Adrenal gland (tissue), 5 donors: Measurements from ENCODE around the gene DSCAML1.

Experiments
- POLR2A ChIP-seq, 2 donors: fragments of 450-650 bp; IDR thresholded peaks; one replicate each; pipeline ENCODE4 v1.6.1; 2017; ENCODE audit warnings: antibody characterized with exemption in 2 of 2, mild to moderate bottlenecking in 2 of 2, moderate library complexity in 1 of 2
- TF ChIP-seq, protein P1 (sequence below), 6 experiments: fragments of 450-650 bp in 4 of 6; fragments of 200-600 bp in 2 of 6; sonication (generic) in 1 of 6; IDR thresholded peaks; 1 replicate in 5 of 6; 2 replicates in 1 of 6; pipeline versions ENCODE4 v1.5.1 to v1.8.0; 2016 to 2021; ENCODE audit warnings: antibody characterized with exemption in 6 of 6, mild to moderate bottlenecking in 2 of 6, moderate library complexity in 1 of 6
- donor health status: DM: no; HTN: no; CAD: no.

DNA sequence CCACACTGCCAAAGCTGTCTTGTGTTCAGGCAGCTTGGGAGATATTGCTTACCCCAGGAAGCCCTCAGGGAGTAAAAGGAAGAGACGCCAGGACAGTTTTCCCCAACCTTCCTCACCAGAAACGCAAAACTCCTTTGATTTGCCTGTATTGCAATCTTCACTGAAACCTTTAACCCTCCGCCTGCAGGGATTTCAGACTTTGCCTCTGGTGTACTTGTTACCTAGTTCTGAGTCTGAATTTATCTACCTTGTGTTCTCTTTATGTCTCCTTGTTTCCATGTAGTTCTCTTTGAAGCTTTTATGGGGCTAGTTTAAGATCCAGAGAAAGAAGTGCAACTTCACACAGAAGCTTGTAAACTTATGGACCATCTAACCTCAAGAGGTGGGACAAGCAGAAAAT lies 154.2 kb downstream of the DSCAML1 start:
- TF ChIP-seq, protein P1, sequence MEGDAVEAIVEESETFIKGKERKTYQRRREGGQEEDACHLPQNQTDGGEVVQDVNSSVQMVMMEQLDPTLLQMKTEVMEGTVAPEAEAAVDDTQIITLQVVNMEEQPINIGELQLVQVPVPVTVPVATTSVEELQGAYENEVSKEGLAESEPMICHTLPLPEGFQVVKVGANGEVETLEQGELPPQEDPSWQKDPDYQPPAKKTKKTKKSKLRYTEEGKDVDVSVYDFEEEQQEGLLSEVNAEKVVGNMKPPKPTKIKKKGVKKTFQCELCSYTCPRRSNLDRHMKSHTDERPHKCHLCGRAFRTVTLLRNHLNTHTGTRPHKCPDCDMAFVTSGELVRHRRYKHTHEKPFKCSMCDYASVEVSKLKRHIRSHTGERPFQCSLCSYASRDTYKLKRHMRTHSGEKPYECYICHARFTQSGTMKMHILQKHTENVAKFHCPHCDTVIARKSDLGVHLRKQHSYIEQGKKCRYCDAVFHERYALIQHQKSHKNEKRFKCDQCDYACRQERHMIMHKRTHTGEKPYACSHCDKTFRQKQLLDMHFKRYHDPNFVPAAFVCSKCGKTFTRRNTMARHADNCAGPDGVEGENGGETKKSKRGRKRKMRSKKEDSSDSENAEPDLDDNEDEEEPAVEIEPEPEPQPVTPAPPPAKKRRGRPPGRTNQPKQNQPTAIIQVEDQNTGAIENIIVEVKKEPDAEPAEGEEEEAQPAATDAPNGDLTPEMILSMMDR (IDR thresholded peaks at IDR 0.05): no peak
- no peak for TF ChIP-seq POLR2A (IDR thresholded peaks at IDR 0.05)
